ENCODE results near the gene RNF187. TPM values are rescaled to one million over a fixed set of nuclear protein-coding genes. Genes with fewer than 3 reads are reported as not detected.

Gene RNF187
- total and polyA plus RNA-seq, 2 donors (not counting 1 experiment from before 2014, with no cell fraction given), result 46.1 to 89.5 TPM

- Histone ChIP-seq H4K20me1 (ENCODE audit: control insufficient read depth, extremely low read depth, insufficient read depth, low read length) (no peaks in the 10 kb centered on the region), H3K9ac (ENCODE audit: insufficient read depth, low read length) (peak overlapping the region; percentile 51), H2AFZ (ENCODE audit: low read length) (peak overlapping the region; percentile 80), H3K79me2 (ENCODE audit: control insufficient read depth, insufficient read depth, low read length) (peaks cover 5% of the 10 kb centered on the region), H3K4me3 (replicated peaks in 1 of 4; ENCODE audit: control extremely low read depth in 1 of 4, insufficient read depth in 1 of 4, low read depth in 3 of 4, low read length in 4 of 4) (peak overlapping the region; percentile 64 to 84 (median 76)), H3K4me2 (ENCODE audit: extremely low read depth, insufficient read depth, low read length) (peak overlapping the region; percentile 99), H3K4me1 (ENCODE audit: control insufficient read depth, extremely low read depth, insufficient read depth, low read length) (peaks cover 4% of the 10 kb centered on the region), H3K36me3 (ENCODE audit: control insufficient read depth, insufficient read depth, low read length) (no peaks in the 10 kb centered on the region), H3K9me3 (ENCODE audit: control insufficient read depth, insufficient read depth, low read depth, low read length) (no peaks in the 10 kb centered on the region), H3K27me3 (ENCODE audit: control insufficient read depth, insufficient read depth, low read length) (no peaks in the 10 kb centered on the region), H3K27ac (ENCODE audit: insufficient read depth, low read length) (peak overlapping the region; percentile 76)
- DNase-seq (ENCODE audit: low read depth in 2 of 2), result peak; percentile 75 to 83
- TF ChIP-seq EZH2 (IDR thresholded peaks at IDR 0.05; ENCODE audit: low read length, missing control alignments), result no peak
- TF ChIP-seq CTCF (conservative IDR thresholded peaks at IDR 0.05 in 1 of 2, IDR thresholded peaks at IDR 0.05 in 1 of 2; ENCODE audit: low read depth in 1 of 2, low read length in 2 of 2), result peak; percentile 74 to 83
These were observed 27.8 kb upstream of the RNF187 start for GRCh38 chr1:228459091-228459993.

GRCh38 chr1:228460821-228461220 is 26.4 kb upstream of the RNF187 start:
- Histone ChIP-seq H3K36me3 (ENCODE audit: control insufficient read depth, insufficient read depth, low read length) (no peaks in the 10 kb centered on the region), H2AFZ (ENCODE audit: low read length) (no peak overlapping the region), H3K27me3 (ENCODE audit: control insufficient read depth, insufficient read depth, low read length) (peaks cover 3% of the 10 kb centered on the region), H3K27ac (ENCODE audit: insufficient read depth, low read length) (no peak overlapping the region), H3K79me2 (ENCODE audit: control insufficient read depth, insufficient read depth, low read length) (peaks cover 4% of the 10 kb centered on the region), H3K9me3 (ENCODE audit: control insufficient read depth, insufficient read depth, low read depth, low read length) (no peaks in the 10 kb centered on the region), H3K4me2 (ENCODE audit: extremely low read depth, insufficient read depth, low read length) (no peak overlapping the region), H3K4me3 (replicated peaks in 1 of 4; ENCODE audit: control extremely low read depth in 1 of 4, insufficient read depth in 1 of 4, low read depth in 3 of 4, low read length in 4 of 4) (no peak overlapping the region), H4K20me1 (ENCODE audit: control insufficient read depth, extremely low read depth, insufficient read depth, low read length) (no peaks in the 10 kb centered on the region), H3K4me1 (ENCODE audit: control insufficient read depth, extremely low read depth, insufficient read depth, low read length) (peaks cover 4% of the 10 kb centered on the region), H3K9ac (ENCODE audit: insufficient read depth, low read length) (no peak overlapping the region)
- DNase-seq (ENCODE audit: low read depth in 2 of 2), result no peak
- no peak for TF ChIP-seq EZH2 (IDR thresholded peaks at IDR 0.05; ENCODE audit: low read length, missing control alignments)

GRCh38 chr1:228462560-228462959 is 24.6 kb upstream of the RNF187 start:
- no peaks in the 10 kb centered on the region for H3K9me3 ChIP-seq (ENCODE audit: control insufficient read depth, insufficient read depth, low read depth, low read length)
- no peak overlapping the region for H2AFZ ChIP-seq (ENCODE audit: low read length)
- DNase-seq (ENCODE audit: low read depth in 2 of 2), result no peak
- TF ChIP-seq EZH2 (IDR thresholded peaks at IDR 0.05; ENCODE audit: low read length, missing control alignments) (no peak), CTCF (conservative IDR thresholded peaks at IDR 0.05 in 1 of 2, IDR thresholded peaks at IDR 0.05 in 1 of 2; ENCODE audit: low read depth in 1 of 2, low read length in 2 of 2) (no peak)
- no peak overlapping the region for H3K4me3 ChIP-seq (replicated peaks in 1 of 4; ENCODE audit: control extremely low read depth in 1 of 4, insufficient read depth in 1 of 4, low read depth in 3 of 4, low read length in 4 of 4)
- no peaks in the 10 kb centered on the region for H3K36me3 ChIP-seq (ENCODE audit: control insufficient read depth, insufficient read depth, low read length)
- H3K4me1 ChIP-seq (ENCODE audit: control insufficient read depth, extremely low read depth, insufficient read depth, low read length), result no peaks in the 10 kb centered on the region
- H3K27ac ChIP-seq (ENCODE audit: insufficient read depth, low read length), result no peak overlapping the region
- no peaks in the 10 kb centered on the region for H3K79me2 ChIP-seq (ENCODE audit: control insufficient read depth, insufficient read depth, low read length)
- no peak overlapping the region for H3K9ac ChIP-seq (ENCODE audit: insufficient read depth, low read length)
- no peaks in the 10 kb centered on the region for H4K20me1 ChIP-seq (ENCODE audit: control insufficient read depth, extremely low read depth, insufficient read depth, low read length)
- no peak overlapping the region for H3K4me2 ChIP-seq (ENCODE audit: extremely low read depth, insufficient read depth, low read length)
- peaks cover 7% of the 10 kb centered on the region for H3K27me3 ChIP-seq (ENCODE audit: control insufficient read depth, insufficient read depth, low read length)

All from fibroblast of lung (primary cell).